HG03354 (cell line): Measurements from ENCODE around the gene ITGAD.

Experiments
- ATAC-seq: cut with Tn5 transposase; IDR thresholded peaks from one replicate; pipeline ENCODE4 v1.9.1; 2021; ENCODE audit warnings: mild to moderate bottlenecking; ENCODE audit not compliant: unreplicated experiment, poor library complexity, severe bottlenecking

The ITGAD gene

GRCh38 chr16:31393056-31393455, at the start of gene ITGAD:
Gene ITGAD, plus strand, starts transcription at chr16:31393335. Its CDS starts 26 bp downstream, at chr16:31393361.
- no peak for ATAC-seq

- ATAC-seq: peak; percentile 78
These were observed 48.4 kb upstream of the ITGAD start for GRCh38 chr16:31344712-31345111.

GRCh38 chr16:31347445-31347844, 45.7 kb upstream of the ITGAD start:
- ATAC-seq: no peak

- ATAC-seq: no peak
These were observed 44.6 kb upstream of the ITGAD start for GRCh38 chr16:31348579-31348978.

DNA sequence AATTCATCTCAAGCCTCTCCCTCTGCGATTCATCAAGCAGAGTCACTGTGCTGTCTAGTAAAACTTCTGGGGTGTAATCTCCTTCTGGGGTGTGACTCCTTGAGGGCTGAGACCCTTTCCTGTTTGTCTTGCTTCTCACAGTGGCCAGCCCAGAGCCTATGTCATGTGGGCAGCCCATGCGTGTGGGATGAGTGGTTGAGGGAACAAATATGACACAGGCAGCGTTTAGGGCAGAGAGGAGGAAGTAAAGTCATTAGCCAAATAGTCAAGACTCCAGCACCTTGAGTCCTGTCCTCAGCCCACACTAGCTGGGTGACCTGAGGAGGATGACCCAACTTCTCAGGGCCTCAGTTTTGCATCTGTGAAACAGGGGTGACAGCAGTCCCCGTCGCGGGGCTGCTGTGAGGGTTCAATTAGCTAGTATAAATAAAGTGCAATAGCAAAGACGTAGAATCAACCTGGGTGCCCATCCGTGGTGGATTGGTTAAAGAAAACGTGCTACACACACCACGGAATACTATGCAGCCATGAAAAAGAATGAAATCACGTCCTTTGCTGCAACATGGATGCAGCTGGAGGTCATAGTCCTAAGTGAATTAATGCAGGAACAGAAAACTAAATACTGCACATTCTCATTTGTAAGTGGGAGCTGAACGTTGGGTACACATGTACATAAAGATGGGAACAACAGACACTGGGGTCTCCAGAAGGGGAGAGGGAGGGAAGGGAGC, 42.7 kb upstream of the ITGAD start:
- ATAC-seq: no peak

DNA sequence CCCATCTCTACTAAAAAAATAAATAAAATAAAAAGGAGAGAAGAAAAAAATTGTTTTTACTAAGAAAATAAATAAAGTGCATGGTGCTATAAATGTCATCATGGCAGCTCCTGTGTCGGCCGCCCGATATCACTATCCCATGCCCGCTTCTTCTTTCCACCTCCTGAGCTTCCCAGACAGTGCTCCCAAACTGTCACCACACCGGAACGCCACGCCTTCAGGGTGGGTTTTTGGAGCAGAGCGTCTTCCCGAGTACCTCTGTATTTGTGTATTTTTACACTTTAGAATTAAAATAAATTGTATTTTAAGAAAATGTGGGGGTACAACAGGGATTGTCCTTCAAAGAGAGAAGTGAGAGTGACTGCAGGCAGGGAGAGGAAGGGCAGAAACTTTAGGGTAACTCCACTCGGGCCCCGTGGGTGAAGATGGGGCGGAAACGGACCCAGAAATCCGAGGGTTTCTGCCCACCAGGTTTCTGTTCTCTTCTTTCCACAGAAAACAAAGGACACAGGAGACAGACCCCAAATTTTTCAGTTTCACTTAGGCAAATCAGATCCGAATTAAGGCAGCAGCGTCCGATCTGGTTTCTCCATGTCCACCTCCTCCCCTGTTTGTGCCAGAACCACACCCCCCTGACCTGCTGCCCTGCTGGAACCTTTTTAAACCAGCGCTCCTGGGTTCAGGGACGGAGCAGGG, 41.7 kb upstream of the ITGAD start:
- ATAC-seq: no peak

GRCh38 chr16:31351942-31352325, 41.2 kb upstream of the ITGAD start:
- no peak for ATAC-seq

DNA sequence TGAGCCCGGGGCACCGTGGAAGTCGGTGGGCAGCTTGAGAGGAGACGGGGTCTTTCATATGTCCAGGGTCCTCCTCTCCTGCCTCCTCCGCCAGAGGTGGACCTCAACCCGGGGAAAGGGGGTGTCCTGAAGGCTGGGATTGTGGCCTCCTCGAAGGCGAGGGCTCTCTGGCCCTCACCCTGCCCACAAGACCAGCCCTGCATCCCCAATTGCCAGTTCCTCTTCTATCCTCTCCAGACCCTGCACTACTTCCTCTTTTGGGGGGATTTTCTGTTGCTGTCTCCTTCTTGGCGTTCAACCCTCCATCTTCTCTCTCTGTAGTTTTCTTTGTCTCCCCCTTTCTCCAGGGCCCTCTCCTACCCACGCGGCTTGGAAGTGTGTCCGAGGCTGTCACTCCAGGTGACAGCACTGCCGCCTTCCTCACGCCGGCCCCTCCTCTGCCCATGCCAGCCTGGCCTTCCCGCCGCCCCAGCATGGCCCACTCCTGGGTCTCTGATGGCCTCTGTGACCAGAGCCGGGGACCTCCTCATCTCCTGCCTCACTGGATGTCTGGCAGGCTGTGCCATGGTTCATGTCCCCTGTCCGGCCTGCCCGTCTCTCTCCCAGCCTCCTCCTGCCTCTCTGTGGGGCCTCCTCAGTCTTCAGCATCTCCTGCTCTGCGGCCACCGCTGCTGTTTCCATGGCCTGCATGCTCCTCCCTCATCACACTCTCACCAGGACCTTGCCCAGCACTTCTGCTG, 40.6 kb upstream of the ITGAD start:
- no peak for ATAC-seq

- ATAC-seq: peak; percentile 73
These were observed 38.5 kb upstream of the ITGAD start, which contains the start of gene ITGAX for GRCh38 chr16:31354394-31355291. Gene ITGAX, plus strand, starts transcription at chr16:31355176. Its CDS starts 79 bp downstream, at chr16:31355255.

GRCh38 chr16:31355431-31356100, 37.6 kb upstream of the ITGAD start:
- ATAC-seq: no peak

DNA sequence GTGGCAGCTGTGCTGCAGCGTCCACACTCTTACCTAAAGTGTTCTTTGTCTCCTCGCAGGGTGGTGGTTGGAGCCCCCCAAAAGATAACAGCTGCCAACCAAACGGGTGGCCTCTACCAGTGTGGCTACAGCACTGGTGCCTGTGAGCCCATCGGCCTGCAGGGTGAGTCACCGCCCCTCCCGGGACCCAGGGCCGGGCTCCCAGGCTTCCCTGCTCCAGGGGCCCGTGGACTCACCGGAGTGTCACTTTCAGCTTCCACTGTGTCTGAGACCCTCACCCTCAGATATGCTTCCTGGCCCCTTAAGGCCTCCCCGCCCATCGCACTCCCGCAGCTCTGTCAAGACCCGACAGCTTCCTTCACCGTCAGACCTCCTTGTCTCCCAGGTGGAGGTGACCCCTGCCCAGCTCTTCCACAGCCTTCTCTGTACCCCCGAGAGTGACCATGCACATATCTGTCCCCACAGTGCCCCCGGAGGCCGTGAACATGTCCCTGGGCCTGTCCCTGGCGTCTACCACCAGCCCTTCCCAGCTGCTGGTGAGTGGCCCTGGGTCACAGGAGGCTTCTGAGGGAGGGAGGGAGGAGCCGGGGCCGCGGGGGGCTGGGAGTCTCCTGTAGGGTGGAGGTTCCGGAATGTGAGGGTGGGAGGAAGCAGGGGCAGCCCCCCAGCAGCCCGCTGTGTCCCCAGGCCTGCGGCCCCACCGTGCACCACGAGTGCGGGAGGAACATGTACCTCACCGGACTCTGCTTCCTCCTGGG, 36.4 kb upstream of the ITGAD start:
- ATAC-seq: no peak

- ATAC-seq: no peak
These were observed 35.6 kb upstream of the ITGAD start for GRCh38 chr16:31357324-31358109.

- no peak for ATAC-seq
These were observed 32.9 kb upstream of the ITGAD start for GRCh38 chr16:31360251-31360650.

DNA sequence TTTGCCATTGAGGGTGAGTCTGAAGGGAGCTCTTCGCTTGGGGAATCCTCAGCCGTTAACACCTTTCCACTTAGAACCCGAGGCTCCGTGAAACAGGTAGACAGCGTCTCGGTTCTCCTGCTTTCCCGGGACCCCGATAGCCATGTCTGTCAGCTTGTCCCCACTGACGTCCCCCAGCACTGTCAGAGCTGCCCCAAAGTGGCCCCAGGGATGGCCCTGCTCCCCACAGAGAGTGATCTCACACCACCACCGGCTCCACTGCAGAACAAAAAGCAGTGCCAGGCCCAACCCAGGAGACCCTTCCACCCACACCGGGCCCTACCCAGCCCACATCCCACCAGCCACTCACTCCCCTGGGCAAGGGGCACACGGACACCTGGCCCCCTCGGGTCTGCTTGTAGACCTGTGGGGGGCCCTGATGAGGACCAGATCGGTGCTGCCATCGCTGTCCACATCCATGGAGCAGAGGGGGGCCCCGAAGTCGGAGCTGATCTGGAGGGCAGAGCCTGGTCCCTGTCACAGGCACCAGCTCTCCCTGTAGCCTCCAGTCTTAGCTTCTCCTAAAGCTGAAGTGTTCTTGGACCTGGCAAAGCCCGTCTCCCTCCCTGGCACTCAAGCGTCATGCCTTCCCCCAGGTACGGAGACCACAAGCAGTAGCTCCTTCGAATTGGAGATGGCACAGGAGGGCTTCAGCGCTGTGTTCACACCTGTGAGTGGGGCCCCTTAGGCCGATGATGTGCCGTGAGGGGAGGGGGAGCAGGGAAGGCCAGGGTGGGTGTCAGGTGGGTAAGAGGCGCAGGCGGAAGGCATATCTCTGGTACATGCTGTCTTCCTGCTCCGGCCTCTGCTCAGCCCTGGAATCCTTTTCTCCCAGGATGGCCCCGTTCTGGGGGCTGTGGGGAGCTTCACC, 31.7 kb upstream of the ITGAD start:
- no peak for ATAC-seq

DNA sequence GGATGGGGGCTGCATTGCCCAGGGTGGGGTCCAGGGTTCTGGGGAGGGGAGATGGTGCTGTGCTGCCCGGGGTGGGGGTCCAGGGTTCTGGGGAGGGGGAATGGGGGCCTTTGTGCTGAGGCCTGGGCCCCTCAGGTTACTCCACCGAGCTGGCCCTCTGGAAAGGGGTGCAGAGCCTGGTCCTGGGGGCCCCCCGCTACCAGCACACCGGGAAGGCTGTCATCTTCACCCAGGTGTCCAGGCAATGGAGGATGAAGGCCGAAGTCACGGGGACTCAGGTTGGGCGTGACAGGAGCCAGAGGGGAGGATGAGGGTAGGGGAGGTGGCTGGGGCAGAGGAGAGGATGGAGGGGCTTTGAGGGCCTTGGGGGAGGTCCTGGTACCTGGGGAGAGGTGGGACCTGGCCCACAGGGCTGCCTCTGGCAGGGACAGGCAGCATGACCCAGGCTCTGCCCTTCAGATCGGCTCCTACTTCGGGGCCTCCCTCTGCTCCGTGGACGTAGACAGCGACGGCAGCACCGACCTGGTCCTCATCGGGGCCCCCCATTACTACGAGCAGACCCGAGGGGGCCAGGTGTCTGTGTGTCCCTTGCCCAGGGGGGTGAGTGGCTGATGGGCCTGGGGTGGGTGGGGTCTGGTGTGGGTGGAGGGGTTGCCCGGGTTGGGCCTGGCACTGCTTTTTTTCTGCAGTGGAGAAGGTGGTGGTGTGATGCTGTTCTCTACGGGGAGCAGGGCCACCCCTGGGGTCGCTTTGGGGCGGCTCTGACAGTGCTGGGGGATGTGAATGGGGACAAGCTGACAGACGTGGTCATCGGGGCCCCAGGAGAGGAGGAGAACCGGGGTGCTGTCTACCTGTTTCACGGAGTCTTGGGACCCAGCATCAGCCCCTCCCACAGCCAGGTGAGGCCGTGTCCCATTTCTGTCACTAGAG, 30.4 kb upstream of the ITGAD start:
- no peak for ATAC-seq

- no peak for ATAC-seq
These were observed 29.4 kb upstream of the ITGAD start for GRCh38 chr16:31363721-31364120.
